ENCODE data around the gene SNRNP40. TPM values are rescaled to one million over a fixed set of nuclear protein-coding genes. Genes with fewer than 3 reads are reported as not detected.

Gene SNRNP40
- total RNA-seq, 4 donors from 2014 or later, result 20.2 to 154 (median 32.3) TPM

GRCh38 chr1:31336687-31337467, 40.3 kb upstream of the SNRNP40 start:
- no peaks in the 10 kb centered on the region for H3K9me3 ChIP-seq
- no peak for DNase-seq
- no peaks in the 10 kb centered on the region for H3K4me1 ChIP-seq
- TF ChIP-seq EP300 (IDR thresholded peaks at IDR 0.05; ENCODE audit: low read depth) (no peak), CTCF (IDR thresholded peaks at IDR 0.05) (no peak), POLR2A (IDR thresholded peaks at IDR 0.05) (no peak), POLR2AphosphoS5 (IDR thresholded peaks at IDR 0.05) (no peak)
- no peaks in the 10 kb centered on the region for H3K27me3 ChIP-seq
- intact Hi-C loops (cut with DNase I; ENCODE audit: low total_unique reads), result no loop called here
- 85 to 90% methylated on average over 10 of the region's 10 CpGs for WGBS, 2 donors (ENCODE audit: low coverage in 1 of 2)
- peaks cover 0 to 10% (median 4%) of the 10 kb centered on the region in 4 donors for H3K36me3 ChIP-seq
- no peak overlapping the region for H3K27ac ChIP-seq
- in situ Hi-C loops (cut with MboI; ENCODE audit: low pct_ligation_motif_present in 1 of 4, low pct_unique_long_range_greater_than_20kb in 1 of 4, low sequenced_read_pairs in 3 of 4), result loop anchor here in 3 of 4 donors (10.0 to 25.0 kb wide), 2 partner anchors 150 to 152 kb away; no protein-coding TSS in a partner anchor
- no peak overlapping the region for H3K4me3 ChIP-seq

- no peak overlapping the region for H3K4me3 ChIP-seq
- in situ Hi-C loops (cut with MboI; ENCODE audit: low pct_ligation_motif_present in 1 of 4, low pct_unique_long_range_greater_than_20kb in 1 of 4, low sequenced_read_pairs in 3 of 4), result loop anchor here in 3 of 4 donors (10.0 to 25.0 kb wide), 2 partner anchors 148 to 150 kb away; no protein-coding TSS in a partner anchor
- no peak overlapping the region for H3K27ac ChIP-seq
- H3K27me3 ChIP-seq, result no peaks in the 10 kb centered on the region
- intact Hi-C loops (cut with DNase I; ENCODE audit: low total_unique reads), result no loop called here
- H3K4me1 ChIP-seq, result no peaks in the 10 kb centered on the region
- TF ChIP-seq CTCF (IDR thresholded peaks at IDR 0.05) (peak; percentile 42 to 56 (median 51)), EP300 (IDR thresholded peaks at IDR 0.05; ENCODE audit: low read depth) (no peak), POLR2AphosphoS5 (IDR thresholded peaks at IDR 0.05) (no peak), POLR2A (IDR thresholded peaks at IDR 0.05) (no peak)
- peaks cover 0 to 10% (median 4%) of the 10 kb centered on the region in 4 donors for H3K36me3 ChIP-seq
- H3K9me3 ChIP-seq, result no peaks in the 10 kb centered on the region
- DNase-seq, result no peak
Measured at GRCh38 chr1:31335007-31335406, 38.4 kb upstream of the SNRNP40 start.

- intact Hi-C loops (cut with DNase I; ENCODE audit: low total_unique reads), result no loop called here
Measured at GRCh38 chr1:31327381-31327780, 30.8 kb upstream of the SNRNP40 start.

More at GRCh38 chr1:31327381-31327780, 30.8 kb upstream of the SNRNP40 start:
- in situ Hi-C loops (cut with MboI; ENCODE audit: low pct_ligation_motif_present in 1 of 4, low pct_unique_long_range_greater_than_20kb in 1 of 4, low sequenced_read_pairs in 3 of 4), result loop anchor here in 2 of 4 donors (25.0 kb wide), 1 partner anchor 140 kb away; no protein-coding TSS in a partner anchor
- no peaks in the 10 kb centered on the region for H3K27me3 ChIP-seq
- no peaks in the 10 kb centered on the region for H3K4me1 ChIP-seq
- DNase-seq, result no peak
- no peaks in the 10 kb centered on the region for H3K36me3 ChIP-seq
- no peak overlapping the region for H3K27ac ChIP-seq
- no peaks in the 10 kb centered on the region for H3K9me3 ChIP-seq
- TF ChIP-seq POLR2A (IDR thresholded peaks at IDR 0.05) (no peak), POLR2AphosphoS5 (IDR thresholded peaks at IDR 0.05) (no peak), CTCF (IDR thresholded peaks at IDR 0.05) (no peak), EP300 (IDR thresholded peaks at IDR 0.05; ENCODE audit: low read depth) (no peak)
- 80 to 96% methylated on average over 3 of the region's 3 CpGs for WGBS, 2 donors (ENCODE audit: low coverage in 1 of 2)
- H3K4me3 ChIP-seq, result no peak overlapping the region
